NCI-H2196 (cell line): ENCODE results near the gene FERD3L.
A peak's percentile ranks its signal among the peaks of the same experiment; 100 is the strongest.
"Not testable (repeated sequence)": the region's sequence is repeated elsewhere in the genome, so short reads cannot be mapped to it uniquely, and the experiment has no call there.

ENCODE experiments used
- DNase-seq: peaks from one replicate; lab custom pipeline; 2025; ENCODE audit not compliant: unreplicated experiment; lab: John Stamatoyannopoulos, UW

FERD3L gene, protein sequence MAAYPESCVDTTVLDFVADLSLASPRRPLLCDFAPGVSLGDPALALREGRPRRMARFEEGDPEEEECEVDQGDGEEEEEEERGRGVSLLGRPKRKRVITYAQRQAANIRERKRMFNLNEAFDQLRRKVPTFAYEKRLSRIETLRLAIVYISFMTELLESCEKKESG

DNA sequence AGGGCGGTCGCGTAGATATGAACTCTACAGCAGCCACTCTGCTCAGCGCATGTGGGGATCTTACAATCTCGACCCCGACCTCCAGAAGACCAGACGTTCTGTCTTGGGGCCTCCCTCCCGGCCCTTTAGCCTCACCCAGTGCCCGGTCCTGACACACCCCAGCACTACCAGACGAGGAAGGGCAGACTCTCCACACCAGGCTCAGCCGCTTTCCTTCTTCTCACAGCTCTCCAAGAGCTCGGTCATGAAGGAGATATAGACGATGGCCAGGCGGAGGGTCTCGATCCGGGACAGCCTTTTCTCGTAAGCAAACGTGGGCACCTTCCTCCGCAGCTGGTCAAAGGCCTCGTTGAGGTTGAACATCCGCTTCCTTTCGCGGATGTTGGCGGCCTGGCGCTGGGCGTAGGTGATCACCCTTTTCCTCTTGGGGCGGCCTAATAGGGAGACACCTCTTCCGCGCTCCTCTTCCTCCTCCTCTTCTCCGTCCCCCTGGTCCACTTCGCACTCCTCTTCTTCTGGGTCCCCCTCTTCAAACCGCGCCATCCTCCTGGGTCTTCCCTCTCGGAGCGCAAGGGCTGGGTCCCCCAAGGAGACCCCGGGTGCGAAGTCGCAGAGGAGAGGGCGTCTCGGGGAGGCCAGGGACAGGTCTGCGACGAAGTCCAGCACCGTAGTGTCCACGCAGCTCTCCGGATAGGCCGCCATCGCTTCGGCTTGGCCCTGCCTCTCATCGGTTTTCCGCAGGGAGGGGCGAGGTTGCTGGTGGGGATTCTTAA, at the start of gene FERD3L:
Gene FERD3L, minus strand, starts transcription at position 761 of the 773 bp plus-strand sequence. Its CDS starts 59 bp downstream, at position 702.
- no peak for DNase-seq

DNA sequence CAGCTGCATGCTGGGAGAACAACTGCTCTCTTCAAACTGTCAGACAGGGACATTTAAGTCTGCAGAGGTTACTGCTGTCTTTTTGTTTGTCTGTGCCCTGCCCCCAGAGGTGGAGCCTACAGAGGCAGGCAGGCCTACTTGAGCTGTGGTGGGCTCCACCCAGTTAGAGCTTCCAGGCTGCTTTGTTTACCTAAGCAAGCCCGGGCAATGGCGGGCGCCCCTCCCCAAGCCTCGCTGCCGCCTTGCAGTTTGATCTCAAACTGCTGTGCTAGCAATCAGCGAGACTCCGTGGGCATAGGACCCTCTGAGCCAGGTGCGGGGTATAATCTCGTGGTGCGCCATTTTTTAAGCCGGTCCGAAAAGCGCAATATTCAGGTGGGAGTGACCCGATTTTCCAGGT, 49.2 kb upstream of the FERD3L start:
- not testable (repeated sequence) for DNase-seq

DNA sequence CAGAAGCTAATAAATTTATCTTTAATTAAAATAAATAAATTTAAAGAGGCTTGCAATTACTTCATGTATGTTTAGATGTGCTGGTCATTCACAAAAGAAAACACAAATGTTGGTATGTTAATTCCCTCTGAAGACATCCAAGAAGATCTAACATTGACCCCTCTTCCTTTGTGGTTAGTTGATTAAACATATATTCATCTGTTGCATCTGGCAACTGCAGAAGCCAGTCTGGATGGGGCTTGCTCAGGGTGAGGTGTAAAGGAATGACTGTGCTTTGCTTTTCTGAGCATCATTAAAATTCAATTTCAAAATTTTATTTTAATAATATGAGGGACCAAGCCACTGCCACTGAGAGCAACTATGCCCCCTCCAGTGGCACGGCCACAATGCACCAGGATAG, 36.4 kb upstream of the FERD3L start:
- no peak for DNase-seq

DNA sequence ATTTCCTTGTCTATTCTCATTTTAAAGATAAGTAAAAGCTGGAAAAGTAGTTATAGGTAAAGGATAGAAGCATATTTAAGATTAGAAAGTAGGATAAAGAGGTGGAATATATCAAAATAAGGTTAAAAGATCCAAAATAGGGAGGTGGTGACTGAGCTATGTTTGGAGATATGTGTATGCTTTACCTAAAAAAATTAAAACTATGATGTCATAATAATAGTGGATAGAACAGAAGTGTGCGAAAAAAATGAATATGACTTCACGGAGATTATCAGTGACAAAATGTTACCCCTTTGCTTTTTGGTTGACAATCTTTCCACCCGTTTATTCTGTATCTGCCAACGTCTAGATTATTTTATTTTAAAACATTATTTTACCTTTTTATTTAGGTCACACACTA, 33.4 kb upstream of the FERD3L start:
- no peak for DNase-seq

DNA sequence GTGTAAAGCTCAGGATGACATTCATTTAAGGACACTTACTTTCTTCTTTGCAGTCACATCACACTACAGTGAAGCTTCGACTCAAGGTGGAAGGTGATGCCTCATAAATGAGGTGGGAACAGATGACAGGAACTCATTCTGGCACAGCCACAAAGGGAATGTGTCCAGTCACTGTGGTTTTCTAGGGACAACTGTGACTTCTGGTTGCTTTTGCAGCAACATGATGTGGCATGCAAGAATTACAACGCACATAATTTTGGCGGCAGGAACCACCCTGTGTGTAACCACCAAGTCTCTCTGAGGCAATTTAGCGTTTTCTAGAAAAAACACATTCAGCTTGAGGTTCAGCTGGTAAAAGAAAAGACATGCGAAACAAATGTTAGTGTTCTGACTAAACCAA, 32.0 kb upstream of the FERD3L start:
- DNase-seq = no peak

DNA sequence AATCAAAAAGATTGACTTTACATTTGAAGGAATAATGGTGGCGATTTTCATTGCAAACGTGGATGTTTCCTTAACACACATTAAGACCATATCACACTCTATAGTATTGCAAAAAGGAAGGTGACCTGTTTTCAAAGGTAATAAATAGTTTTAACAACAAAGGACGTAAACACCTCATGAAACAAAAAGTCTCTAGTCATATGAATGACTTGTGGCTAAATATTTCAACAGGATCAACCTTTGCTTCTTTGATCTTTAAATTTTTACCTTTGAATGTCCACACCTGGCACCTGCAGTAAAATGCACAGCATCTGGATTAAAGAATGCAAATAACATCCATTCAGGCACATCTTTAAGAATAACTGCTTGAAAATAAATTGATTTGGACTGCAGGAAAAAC, 30.0 kb upstream of the FERD3L start:
- no peak for DNase-seq

DNA sequence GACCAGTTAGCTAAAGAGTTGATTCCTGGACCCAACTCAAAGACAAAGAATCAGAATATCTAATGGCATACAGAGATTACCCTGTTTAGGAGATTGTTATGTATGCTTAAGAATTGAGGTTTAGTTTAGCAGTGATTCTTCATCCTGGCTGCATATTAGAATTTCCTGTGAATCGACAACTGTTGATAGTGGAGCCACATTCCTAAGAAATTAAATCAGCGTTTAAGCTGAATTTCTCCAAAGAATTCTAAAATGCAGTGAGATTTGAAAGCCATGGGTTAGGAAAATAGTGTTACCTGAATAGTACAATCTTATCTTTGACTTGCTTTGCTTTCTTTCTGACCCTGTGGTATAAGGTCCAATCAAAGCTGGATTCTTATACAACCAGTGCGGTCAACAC, 16.4 kb upstream of the FERD3L start:
- no peak for DNase-seq

DNA sequence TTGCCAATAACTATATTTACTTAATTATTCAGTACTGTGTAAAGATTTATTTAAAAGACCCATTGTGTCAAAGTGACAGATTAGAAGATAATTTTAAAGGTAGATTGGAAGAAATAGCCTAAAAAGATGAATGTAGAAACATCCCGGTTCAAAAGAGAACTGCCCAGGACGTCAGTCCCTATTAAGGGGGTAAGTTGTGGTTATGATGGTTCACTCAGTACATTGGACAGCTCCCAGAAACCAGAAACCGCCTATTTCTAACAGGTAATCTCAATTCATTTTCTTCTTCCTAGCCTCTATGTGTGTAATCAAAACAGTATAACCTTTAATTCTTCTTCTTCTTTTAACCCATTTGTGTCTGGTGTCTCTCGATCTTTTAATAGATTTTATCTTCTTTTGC, 1.5 kb upstream of the FERD3L start:
- no peak for DNase-seq

DNA sequence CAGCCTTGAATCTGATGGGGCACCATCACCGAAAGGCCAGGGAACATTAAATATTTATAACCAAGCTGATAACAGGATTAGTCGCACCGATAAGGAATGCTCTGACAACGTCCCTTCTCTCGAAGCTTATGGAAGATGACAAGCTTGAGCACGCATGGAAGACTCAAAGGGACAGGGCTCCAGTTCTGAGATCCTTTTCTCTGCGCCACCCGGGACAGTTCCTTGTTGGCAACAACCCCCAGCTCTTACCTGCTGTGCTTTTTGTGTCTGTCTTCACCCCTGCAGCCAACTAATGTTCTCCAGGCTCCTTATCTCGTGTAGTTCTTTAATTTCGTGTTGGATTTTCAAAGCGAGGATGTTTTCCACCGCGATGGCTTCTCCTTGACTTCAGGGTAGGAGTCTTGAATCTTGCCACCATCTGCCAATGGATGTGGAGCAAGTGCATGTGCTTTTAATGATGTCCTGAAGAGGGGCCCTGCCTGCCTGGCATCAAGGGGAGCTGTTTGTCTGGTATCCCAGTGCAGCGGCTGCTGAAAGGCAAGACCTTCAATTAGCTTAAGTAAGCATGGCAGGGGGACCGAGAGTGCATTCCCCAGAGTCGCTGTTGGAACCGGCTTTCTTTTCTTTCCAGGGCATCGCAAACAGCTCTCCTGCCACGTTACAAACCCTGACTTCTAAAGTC, 354 bp upstream of the FERD3L start:
- DNase-seq = no peak

DNA sequence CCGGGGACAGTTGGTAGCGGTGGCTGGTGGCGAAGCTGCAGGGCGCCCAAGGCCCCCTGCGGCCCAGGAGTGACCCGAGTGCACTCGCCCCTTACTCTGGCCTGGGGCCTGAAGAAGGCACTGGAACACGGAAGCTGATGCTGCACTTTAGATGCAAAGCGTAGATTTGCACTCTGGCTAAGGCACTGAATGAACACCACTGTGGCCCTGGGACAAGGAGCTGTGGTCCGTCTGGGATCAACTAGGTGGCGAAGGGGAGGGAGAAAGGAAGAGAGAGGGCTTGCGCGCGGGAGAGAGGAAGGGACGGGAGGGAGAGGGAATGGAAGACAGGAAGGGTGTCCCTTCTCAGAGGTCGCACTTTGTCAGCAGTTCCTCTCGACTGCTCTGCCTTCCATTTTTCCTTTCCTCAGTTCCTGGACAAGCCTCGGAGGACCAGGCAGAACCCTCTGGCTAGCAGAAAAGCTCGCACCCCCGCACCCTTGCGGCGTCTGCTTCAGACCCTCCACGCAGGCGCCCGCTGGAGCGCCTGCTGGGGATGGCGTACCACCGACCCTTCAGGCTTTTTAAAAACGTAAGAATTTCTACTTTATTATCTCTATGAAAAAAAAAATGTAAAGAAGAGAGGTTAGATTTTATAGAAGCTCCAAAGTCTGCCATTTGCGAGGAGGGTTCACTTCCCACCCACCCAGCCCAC, 1.2 kb downstream of the FERD3L start:
- no peak for DNase-seq

DNA sequence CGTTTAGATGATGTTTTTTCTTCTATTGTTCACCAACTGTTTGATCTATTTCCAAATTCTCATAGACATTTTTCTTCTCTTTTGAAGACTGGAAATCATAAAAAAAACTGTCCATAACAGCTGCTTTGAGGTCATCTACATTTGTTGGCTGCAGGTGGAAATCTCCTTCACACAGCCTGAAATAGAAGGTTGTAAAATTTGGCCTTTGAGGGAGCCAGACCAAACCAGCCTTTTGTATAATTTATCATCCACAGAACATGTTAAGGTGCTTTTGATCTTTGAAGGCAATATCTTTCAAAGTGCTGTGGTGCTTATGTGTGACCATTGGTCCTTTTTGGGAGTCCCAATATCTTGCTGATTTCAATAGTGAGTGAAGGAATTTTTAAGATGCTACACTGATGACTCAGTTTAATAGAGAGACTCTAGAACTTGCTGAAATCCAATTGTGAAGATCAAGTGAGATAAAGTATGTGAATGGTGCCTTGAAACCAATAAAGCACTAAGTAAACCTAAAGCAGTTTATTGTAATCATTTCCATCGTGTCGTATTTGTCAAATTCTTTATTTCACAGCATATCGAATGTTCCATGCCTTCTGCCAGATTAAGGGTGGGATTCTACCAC, 5.4 kb downstream of the FERD3L start:
- no peak for DNase-seq

DNA sequence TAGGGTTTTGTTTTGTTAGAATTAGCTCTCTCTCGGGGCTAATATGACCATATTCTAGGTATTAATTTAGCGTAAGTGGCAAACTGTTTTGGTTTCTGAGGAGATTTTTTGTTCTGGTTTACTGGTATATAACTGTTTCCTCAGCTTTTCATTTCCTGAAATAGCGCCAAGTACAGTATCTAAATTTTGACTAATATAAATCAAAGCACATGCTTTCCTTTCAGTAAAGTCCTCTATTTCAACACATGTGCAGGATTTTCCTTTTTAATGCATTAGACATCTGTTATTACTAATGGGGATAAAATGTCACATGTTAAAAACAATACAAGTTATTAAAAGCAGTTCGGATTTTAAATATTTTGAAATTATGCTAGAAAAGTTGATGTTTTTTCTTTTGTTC, 11.3 kb downstream of the FERD3L start:
- no peak for DNase-seq

DNA sequence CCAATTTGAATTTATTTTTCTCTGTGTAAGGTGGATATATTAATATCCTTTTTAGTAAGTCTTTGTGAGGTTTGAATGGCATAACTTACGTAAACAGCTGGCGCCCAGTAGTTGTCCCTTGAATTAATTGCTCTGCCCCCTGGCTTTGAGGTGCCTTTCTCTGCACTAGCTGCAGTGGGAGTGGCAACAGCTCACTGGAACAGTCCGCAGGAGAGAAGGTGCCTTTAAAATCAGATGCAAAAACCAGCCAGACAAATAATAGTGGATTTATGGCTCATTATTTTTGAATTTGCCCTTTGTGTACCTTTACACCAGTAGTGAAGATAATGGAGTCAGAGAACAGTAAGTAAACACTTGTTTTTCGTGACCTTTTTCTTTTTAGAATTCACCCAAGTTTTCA, 11.8 kb downstream of the FERD3L start:
- no peak for DNase-seq

DNA sequence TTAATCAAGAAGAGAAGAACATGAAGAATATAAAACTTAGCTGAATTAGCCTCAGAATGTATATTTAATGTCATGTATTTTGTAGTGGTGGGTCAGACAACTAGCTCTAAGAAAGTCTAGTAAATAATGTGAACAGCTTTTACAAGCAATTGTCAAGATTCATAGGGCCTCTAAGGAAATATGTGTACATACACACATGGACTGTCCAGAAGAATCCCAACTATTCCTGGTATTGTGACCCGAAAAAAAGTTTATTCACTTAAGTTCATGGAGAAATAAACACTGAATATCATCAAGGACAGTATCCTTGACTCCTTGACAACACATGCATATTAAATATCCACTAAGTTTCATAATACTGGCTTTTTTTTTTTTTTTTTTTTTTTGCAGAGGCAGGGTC, 16.4 kb downstream of the FERD3L start:
- no peak for DNase-seq

DNA sequence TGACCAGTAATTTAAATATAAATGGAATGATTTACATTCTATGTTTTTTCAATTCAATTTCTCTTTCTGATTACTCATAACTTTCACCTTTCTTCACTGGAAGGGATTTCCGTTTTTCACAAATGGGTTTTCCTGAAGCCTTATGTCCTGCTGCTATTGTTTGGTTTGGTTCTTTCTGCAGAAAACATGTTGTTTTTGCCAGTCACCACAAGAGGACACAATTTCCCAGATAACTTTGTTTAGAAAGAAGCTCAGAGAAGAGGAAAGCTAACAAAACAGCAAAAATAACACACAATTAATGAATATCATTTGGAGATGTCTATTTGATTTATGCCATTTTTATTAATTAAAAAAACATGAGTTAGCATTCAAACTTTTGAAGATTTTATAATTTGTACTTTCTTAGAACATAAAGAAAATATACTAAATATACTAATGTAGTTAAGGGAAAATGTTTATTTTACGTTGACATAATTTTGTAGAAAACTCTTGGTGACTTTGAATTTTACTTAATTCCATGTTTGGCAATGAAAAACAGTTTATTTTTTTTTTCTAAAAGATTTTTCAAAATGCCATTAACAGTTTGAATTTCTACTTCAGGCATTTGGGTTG, 23.1 kb downstream of the FERD3L start:
- DNase-seq = peak; percentile 2

DNA sequence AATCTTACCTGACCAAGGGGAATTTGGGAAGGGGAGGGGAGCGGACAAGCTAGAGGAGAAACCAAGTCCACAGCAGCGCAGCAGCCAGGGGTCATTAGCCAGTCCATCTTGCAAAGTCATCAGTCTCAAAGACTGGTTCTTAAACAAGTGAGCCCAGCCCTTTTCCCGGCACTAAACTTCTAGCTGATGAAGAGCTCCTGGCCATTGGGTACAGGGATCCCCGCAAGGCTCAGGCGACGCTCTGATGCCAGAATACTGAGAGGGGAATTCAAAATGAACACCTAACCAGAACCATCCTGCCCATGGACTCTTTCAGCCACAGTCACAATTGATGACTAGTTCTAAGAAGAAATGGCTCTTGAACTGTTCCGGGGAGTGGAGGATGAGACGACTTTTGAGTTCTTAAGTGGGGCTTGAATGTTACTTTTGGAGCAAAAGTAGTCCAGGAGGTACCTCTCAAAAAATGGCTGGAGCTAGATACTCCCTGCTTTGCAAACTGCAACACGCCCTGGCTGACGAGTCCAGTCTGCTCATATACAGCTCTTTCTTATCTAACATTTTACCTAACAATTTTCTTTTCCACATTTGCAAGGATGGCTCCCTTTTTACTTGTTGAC, 25.2 kb downstream of the FERD3L start:
- DNase-seq = no peak

DNA sequence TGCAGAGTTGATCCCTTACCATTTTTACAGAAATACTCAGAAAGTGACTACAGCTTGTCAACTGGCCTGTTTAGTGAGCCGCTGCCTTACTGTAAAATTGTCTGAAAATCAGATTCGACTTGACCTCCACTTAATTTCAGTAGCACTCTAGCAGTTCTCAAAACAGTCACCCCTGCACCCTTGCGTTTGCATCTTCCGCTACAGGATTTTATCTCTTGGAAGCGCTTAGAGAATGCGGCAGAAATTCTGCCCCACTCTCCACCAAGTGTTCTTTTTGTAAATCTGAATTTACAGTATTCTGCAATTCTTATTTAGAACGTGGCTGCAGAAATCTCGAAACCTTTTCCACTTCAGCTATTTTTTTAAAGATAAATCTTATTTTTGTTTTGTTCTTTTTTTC, 25.8 kb downstream of the FERD3L start:
- DNase-seq = no peak

DNA sequence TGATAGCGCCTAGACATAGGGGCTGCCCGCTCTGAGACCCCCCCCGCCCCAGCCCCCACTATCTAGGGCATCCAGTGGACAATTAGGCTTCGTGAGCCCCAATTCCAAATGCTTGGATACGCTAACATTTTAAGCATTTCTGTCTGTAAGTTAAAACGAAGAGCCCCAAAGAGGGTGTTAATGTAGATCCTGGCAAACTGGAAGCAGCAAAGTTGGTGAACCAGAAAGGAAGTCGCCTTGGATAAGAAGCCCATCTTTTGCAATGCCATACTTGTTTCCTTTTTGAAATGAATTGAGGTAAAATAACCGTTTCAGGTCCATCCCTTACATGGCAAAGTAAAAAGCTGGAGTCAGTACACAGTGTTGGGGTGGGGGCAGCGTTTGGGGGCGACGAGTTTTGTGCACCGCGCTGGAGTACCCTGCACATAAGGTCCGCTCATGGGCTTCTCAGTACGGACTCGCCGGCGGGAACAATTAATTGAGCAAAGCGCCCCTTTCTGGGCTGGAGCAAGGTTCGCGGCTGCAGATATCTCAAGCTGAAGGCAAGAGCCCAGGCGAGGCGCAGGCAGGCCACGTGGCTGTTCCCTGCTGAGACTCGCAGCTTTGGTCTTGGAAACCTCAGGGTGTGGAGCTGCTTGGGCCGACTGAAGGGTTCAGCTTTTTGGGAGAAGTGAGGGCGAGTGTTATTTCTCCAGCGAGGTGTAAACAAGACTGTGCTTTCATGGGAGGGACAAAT, 26.4 kb downstream of the FERD3L start:
- DNase-seq = no peak

DNA sequence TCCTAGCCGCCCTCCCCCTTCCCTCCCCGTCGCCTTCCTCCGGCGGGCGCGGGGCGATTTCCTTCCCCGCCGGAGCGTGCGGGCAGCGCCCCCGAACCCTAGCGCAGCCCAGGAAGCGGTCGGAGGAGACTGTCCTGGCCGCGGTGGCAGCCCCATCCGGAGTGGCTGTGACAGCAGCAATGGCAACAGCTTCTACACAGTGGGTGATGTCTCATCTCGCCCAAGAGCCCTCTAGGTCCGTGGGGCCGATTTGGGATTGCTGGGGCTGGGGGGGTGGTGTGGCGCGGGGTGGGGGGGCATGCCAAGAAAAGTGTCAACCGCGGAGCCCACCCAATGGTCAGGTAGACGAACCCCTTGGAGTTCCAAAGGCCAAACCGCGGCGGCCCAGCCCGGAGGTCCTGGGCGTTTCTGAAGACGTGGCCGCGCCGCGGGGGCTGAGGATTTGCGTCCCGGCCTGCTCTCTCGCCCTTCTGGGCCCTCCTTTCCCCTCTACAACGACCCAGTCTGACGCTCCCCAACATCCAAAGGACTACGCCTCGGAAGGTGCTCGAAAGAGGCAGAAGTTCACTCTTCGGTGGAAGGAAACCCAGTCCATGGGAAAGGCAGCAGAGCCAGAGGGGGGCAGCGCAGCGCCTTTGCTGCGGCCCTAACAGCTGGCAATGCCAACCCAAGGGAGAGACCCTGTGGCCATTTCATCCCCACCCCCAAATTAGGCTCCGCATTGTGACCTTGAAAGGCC, 27.2 kb downstream of the FERD3L start:
- no peak for DNase-seq
